Prostate gland (tissue), 2 donors: ENCODE results near the gene CLEC2D.
"Not testable (repeated sequence)": the region's sequence is repeated elsewhere in the genome, so short reads cannot be mapped to it uniquely, and the experiment has no call there.

Experiments used
- POLR2A ChIP-seq: fragments of 450-650 bp; IDR thresholded peaks from one replicate; pipeline ENCODE4 v1.6.1; 2016; ENCODE audit warnings: antibody characterized with exemption, mild to moderate bottlenecking
- TF ChIP-seq, protein P1 (sequence below), 4 experiments: fragments of 200-600 bp in 2 of 4; fragments of 450-650 bp in 2 of 4; sonication (generic) in 2 of 4; IDR thresholded peaks; 1 replicate in 3 of 4; 2 replicates in 1 of 4; pipeline ENCODE4 v1.5.1; 2016 to 2019; ENCODE audit warnings: antibody characterized with exemption in 4 of 4, mild to moderate bottlenecking in 2 of 4, moderate library complexity in 2 of 4

DNA sequence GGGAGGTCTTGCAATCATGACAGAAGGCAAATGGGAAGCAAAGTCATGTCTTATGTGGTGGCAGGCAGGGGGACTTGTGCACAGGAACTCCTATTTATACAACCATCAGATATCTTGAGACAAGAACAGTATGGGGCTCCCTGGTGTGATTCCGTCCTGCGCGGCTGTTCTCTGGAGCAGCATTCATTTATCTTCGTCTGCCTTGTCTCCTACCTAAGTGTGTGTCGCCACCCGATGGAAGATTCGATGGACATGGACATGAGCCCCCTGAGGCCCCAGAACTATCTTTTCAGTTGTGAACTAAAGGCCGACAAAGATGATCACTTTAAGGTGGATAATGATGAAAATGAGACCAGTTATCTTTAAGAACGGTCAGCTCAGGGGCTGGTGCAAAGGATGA lies 25.6 kb downstream of the CLEC2D start:
- TF ChIP-seq, protein P1, sequence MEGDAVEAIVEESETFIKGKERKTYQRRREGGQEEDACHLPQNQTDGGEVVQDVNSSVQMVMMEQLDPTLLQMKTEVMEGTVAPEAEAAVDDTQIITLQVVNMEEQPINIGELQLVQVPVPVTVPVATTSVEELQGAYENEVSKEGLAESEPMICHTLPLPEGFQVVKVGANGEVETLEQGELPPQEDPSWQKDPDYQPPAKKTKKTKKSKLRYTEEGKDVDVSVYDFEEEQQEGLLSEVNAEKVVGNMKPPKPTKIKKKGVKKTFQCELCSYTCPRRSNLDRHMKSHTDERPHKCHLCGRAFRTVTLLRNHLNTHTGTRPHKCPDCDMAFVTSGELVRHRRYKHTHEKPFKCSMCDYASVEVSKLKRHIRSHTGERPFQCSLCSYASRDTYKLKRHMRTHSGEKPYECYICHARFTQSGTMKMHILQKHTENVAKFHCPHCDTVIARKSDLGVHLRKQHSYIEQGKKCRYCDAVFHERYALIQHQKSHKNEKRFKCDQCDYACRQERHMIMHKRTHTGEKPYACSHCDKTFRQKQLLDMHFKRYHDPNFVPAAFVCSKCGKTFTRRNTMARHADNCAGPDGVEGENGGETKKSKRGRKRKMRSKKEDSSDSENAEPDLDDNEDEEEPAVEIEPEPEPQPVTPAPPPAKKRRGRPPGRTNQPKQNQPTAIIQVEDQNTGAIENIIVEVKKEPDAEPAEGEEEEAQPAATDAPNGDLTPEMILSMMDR (IDR thresholded peaks at IDR 0.05), result not testable (repeated sequence)
- TF ChIP-seq POLR2A, result not testable (repeated sequence)
